ENCODE results near the gene MYO15B.
"Not testable (repeated sequence)": the region's sequence is repeated elsewhere in the genome, so short reads cannot be mapped to it uniquely, and the experiment has no call there.

Gene MYO15B

DNA sequence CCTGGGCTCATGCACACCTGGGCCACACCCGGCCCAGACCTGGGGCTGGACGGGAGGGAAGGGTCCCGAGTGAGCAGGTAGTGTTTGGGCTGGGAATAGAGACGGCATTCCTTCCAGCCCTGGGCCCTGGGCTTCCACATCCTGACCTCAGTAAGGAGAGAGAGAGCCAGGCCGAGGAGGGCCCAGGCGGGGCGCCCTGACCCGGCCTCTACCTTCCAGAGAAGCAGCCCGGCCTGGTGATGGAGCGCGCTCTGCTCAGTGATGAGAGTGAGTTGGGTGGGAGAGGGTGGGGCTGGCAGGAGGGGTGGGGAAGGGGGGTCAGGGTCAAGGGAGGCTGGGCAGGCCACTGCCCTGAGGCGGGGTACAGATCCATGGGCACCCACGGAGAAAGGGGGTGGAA is 13.6 kb upstream of the MYO15B start:
- Histone ChIP-seq H3K36me3 (ENCODE audit: control insufficient read depth, insufficient read depth, low read length) (peaks cover 4% of the 10 kb centered on the region), H3K27me3 (ENCODE audit: control insufficient read depth, insufficient read depth, low read length) (no peaks in the 10 kb centered on the region), H3K4me3 (ENCODE audit: low read length) (no peak overlapping the region), H3K4me1 (ENCODE audit: control insufficient read depth, insufficient read depth, low read length) (no peaks in the 10 kb centered on the region), H3K9ac (ENCODE audit: low read length) (no peak overlapping the region), H3K27ac (ENCODE audit: low read depth, low read length) (no peak overlapping the region)

DNA sequence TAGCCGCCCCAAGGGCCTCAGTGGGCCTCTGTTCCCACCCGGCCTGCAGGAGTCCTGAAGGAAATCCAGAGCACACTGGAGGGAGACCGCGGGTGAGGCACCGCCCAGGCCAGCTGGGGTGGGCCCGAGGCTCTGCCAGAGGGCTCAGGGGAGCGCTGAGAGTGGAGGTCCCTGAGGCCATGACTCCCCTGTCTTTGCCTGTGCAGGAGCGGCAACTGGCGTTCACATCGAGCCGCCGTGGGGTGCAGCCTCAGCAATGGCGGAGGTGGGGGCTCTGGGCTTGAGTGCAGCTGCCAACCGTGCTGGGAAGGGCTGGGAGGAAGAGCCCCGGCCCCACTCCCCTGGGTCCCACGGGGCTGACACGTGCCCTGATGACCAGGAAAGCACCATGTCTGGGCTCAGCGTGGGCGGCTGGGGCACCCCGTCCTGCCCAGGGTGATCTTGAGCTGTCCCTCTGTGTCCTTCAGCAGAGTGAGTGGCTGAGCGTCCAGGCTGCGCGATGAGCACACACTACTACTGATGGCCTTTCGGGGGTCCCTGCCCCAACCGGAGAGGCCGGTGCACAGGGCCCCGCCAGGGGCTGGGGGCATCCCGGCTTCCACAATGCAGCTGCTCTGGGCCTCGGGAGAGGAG is 13.1 kb upstream of the MYO15B start:
- Histone ChIP-seq H3K36me3 (ENCODE audit: control insufficient read depth, insufficient read depth, low read length) (peaks cover 4% of the 10 kb centered on the region), H3K27me3 (ENCODE audit: control insufficient read depth, insufficient read depth, low read length) (no peaks in the 10 kb centered on the region), H3K4me1 (ENCODE audit: control insufficient read depth, insufficient read depth, low read length) (no peaks in the 10 kb centered on the region), H3K4me3 (ENCODE audit: low read length) (no peak overlapping the region), H3K27ac (ENCODE audit: low read depth, low read length) (no peak overlapping the region), H3K9ac (ENCODE audit: low read length) (no peak overlapping the region)

DNA sequence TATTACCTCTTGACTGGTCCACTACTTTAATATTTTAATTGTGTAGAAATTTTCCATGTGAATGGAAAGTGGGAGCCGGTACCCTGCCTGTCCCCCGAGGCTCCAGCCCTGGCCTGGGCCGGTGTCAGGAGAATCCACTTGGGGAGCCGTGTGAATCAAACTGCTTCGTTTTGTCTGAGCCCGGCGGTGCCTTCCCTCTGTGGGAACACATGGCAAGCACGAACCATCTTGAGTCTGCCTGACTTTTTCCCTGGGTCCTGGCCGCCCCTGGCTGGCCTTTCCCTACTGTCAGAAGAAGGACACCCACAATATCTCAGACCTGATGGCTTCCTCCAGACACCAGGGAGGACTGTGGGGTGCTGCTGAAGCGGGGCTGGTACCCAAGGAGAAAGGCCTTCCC is 12.4 kb upstream of the MYO15B start:
- Histone ChIP-seq H3K27me3 (ENCODE audit: control insufficient read depth, insufficient read depth, low read length) (no peaks in the 10 kb centered on the region), H3K36me3 (ENCODE audit: control insufficient read depth, insufficient read depth, low read length) (peaks cover 4% of the 10 kb centered on the region), H3K4me3 (ENCODE audit: low read length) (no peak overlapping the region), H3K9ac (ENCODE audit: low read length) (no peak overlapping the region), H3K27ac (ENCODE audit: low read depth, low read length) (no peak overlapping the region), H3K4me1 (ENCODE audit: control insufficient read depth, insufficient read depth, low read length) (no peaks in the 10 kb centered on the region)

DNA sequence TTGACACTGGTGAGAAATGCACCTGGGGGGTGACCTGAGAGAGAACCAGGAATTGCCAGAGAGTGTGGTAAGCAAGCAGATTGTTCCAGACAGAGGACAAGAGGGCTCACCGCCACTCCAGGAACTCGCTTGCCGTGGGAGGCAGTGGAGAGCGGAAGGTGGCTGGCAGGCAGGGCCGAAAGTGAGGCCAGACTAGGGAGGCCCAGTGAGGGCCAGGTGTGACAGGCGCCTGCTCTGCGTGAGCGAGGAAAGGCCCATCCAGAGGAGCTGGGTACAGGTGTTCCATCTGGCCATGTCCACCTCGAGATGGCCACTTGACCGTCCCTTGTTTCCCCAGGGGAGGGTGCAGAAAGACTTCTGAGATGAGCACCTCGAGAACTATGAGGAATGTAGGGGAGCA is 11.9 kb upstream of the MYO15B start:
- Histone ChIP-seq H3K36me3 (ENCODE audit: control insufficient read depth, insufficient read depth, low read length) (peaks cover 4% of the 10 kb centered on the region), H3K27ac (ENCODE audit: low read depth, low read length) (no peak overlapping the region), H3K4me3 (ENCODE audit: low read length) (no peak overlapping the region), H3K4me1 (ENCODE audit: control insufficient read depth, insufficient read depth, low read length) (no peaks in the 10 kb centered on the region), H3K9ac (ENCODE audit: low read length) (no peak overlapping the region), H3K27me3 (ENCODE audit: control insufficient read depth, insufficient read depth, low read length) (no peaks in the 10 kb centered on the region)

DNA sequence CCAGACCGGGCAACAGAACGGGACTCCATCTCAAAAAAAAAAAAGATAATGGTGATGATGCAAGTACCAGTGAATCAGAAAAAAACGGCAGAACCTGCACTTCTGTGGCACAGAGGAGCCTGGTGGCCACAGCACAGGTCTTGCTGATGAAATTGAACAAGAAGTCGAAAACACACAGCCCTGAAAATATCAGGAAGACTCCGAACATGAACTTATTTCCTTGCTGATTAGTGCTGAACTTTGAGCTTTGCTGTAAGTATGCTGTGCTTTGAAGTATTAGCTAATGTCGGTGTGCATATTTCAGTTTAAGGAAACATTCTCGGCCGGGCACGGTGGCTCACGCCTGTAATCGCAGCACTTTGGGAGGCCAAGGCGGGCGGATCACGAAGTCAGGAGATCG is 10.9 kb upstream of the MYO15B start:
- Histone ChIP-seq H3K27ac (ENCODE audit: low read depth, low read length) (no peak overlapping the region), H3K4me1 (ENCODE audit: control insufficient read depth, insufficient read depth, low read length) (no peaks in the 10 kb centered on the region), H3K9ac (ENCODE audit: low read length) (no peak overlapping the region), H3K27me3 (ENCODE audit: control insufficient read depth, insufficient read depth, low read length) (no peaks in the 10 kb centered on the region), H3K36me3 (ENCODE audit: control insufficient read depth, insufficient read depth, low read length) (peaks cover 4% of the 10 kb centered on the region), H3K4me3 (ENCODE audit: low read length) (no peak overlapping the region)

DNA sequence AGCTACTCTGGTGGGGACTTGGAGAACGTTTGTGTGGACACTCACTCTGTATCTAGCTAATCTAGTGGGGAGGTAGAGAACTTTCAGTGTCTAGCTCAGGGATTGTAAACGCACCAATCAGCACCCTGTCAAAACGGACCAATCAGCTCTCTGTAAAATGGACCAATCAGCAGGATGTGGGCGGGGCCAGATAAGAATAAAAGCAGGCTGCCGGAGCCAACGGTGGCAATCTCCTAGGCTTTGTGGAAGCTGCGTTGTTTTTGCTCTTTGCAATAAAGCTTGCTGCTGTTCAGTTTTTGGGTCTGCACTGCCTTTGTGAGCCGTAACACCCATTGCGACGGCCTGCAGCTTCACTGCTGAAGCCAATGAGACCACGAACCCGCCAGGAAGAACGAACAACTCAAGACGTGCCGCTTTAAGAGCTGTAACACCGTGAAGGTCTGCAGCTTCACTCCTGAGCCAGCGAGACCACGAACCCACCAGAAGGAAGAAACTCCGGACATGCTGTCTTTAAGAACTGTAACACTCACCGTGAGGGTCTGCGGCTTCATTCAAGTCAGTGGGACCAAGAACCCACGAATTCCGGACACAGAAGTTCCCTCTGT is 6.4 kb upstream of the MYO15B start:
- H3K4me1 ChIP-seq (ENCODE audit: control insufficient read depth, insufficient read depth, low read length); H3K4me3 ChIP-seq (ENCODE audit: low read length); H3K27me3 ChIP-seq (ENCODE audit: control insufficient read depth, insufficient read depth, low read length); H3K27ac ChIP-seq (ENCODE audit: low read depth, low read length); H3K36me3 ChIP-seq (ENCODE audit: control insufficient read depth, insufficient read depth, low read length); H3K9ac ChIP-seq (ENCODE audit: low read length): not testable (repeated sequence)

DNA sequence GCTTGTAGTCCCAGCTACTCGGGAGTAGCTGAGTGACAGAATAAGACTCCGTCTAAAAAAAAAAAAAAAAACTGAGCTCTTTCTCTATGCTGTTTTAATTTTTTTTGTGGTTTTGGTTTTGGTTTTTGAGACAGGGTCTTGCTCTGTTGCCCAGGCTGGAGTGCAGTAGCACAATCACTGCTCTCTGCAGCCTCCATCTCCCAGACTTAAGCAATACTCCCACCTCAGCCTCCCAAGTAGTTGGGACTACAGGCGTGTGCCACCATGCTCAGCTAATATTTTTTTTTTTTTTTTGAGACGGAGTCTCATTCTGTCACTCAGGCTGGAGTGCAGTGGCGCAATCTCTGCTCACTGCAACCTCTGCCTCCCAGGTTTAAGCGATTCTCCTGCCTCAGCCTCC is 4.4 kb upstream of the MYO15B start:
- not testable (repeated sequence) for H3K9ac ChIP-seq (ENCODE audit: low read length); H3K27me3 ChIP-seq (ENCODE audit: control insufficient read depth, insufficient read depth, low read length); H3K4me1 ChIP-seq (ENCODE audit: control insufficient read depth, insufficient read depth, low read length); H3K27ac ChIP-seq (ENCODE audit: low read depth, low read length); H3K36me3 ChIP-seq (ENCODE audit: control insufficient read depth, insufficient read depth, low read length); H3K4me3 ChIP-seq (ENCODE audit: low read length)

DNA sequence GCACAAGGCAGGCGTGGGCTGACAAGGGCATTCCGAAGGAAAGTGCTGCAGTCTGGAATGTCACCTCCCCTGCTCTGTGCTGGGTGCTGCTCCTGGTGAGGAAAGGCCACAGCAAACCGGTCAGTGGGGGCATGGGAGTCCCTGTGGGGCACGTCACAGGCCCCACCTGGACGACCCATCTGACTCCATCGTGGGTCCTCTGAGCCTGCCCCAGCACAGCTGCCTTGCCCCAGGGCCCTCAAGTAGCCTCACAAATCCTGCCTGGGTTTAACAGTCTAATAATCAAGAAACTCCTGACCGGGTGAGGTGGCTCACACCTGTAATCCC is 2.8 kb upstream of the MYO15B start:
- Histone ChIP-seq H3K4me3 (ENCODE audit: low read length) (no peak overlapping the region), H3K27me3 (ENCODE audit: control insufficient read depth, insufficient read depth, low read length) (no peaks in the 10 kb centered on the region), H3K4me1 (ENCODE audit: control insufficient read depth, insufficient read depth, low read length) (peaks cover 6% of the 10 kb centered on the region), H3K9ac (ENCODE audit: low read length) (no peak overlapping the region), H3K27ac (ENCODE audit: low read depth, low read length) (no peak overlapping the region), H3K36me3 (ENCODE audit: control insufficient read depth, insufficient read depth, low read length) (no peaks in the 10 kb centered on the region)

DNA sequence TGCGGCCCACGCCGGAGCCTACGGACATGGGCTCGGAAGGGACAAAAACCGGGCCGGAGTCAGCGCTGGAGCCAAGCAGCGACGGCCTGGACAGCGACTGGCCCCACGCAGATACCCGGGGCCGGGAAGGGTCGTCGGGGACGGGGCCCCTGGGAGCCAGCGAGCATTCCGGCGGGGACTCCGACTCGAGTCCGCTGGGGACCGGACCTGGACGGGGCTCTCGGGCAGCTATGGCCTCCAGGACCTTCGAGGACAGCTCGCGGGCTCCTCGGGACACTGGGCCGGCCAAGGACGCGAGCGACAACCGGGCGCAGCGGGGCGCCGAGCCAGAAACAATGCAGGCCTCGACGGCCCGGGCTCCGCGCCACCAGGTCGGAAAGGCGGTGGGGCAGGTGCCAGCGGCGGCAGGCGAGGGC is 1.0 kb downstream of the MYO15B start:
- peak overlapping the region; percentile 80 for H3K9ac ChIP-seq (ENCODE audit: low read length)
- peak overlapping the region; percentile 86 for H3K27ac ChIP-seq (ENCODE audit: low read depth, low read length)
- peak overlapping the region; percentile 74 for H3K4me3 ChIP-seq (ENCODE audit: low read length)

DNA sequence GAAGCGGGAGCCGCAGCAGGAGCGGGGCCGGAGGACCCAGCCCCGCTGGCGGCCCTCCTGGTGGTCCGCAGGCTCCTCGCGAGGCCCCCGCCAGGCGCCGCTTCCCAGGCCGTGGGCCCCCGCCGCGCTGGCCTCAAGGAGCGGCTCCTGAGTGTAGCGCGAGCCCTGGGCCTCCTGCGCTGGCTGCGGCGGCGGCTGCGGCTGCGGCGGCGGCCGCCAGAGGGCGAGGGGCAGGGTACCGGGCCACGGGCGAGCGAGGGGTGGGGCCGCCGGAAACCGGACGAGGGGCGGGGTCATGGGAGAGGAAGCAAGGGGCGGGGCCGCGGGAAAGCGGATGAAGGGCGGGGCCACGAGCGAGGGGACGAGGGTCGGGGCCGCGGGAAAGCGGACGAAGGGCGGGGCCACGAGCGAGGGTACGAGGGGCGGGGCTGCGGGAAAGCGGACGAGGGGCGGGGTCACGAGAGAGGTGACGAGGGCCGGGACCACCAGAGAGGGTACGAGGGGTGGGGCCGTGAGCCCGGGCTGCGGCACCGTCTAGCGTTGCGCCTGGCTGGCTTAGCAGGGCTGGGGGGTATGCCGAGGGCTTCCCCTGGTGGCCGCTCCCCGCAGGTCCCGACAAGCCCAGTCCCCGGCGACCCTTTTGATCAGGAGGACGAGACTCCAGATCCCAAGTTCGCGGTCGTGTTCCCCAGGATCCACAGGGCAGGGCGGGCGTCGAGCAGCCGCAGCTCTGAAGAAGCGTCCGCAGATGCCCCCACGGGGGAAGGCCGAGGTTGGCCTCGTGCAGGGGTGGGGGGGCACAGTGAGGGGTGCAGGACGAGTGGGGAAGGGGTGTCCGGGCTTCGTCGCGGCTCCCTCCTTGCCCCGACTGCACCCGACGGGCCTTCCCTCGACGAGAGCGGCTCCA is 1.7 kb downstream of the MYO15B start:
- peak overlapping the region; percentile 86 for H3K27ac ChIP-seq (ENCODE audit: low read depth, low read length)
- peak overlapping the region; percentile 80 for H3K9ac ChIP-seq (ENCODE audit: low read length)
- H3K27me3 ChIP-seq (ENCODE audit: control insufficient read depth, insufficient read depth, low read length) = no peaks in the 10 kb centered on the region
- no peaks in the 10 kb centered on the region for H3K36me3 ChIP-seq (ENCODE audit: control insufficient read depth, insufficient read depth, low read length)
- peak overlapping the region; percentile 74 for H3K4me3 ChIP-seq (ENCODE audit: low read length)
- H3K4me1 ChIP-seq (ENCODE audit: control insufficient read depth, insufficient read depth, low read length) = peaks cover 6% of the 10 kb centered on the region

More for the DNA sequence above, 1.0 kb downstream of the MYO15B start:
- Histone ChIP-seq H3K27me3 (ENCODE audit: control insufficient read depth, insufficient read depth, low read length) (no peaks in the 10 kb centered on the region), H3K36me3 (ENCODE audit: control insufficient read depth, insufficient read depth, low read length) (no peaks in the 10 kb centered on the region), H3K4me1 (ENCODE audit: control insufficient read depth, insufficient read depth, low read length) (peaks cover 6% of the 10 kb centered on the region)

DNA sequence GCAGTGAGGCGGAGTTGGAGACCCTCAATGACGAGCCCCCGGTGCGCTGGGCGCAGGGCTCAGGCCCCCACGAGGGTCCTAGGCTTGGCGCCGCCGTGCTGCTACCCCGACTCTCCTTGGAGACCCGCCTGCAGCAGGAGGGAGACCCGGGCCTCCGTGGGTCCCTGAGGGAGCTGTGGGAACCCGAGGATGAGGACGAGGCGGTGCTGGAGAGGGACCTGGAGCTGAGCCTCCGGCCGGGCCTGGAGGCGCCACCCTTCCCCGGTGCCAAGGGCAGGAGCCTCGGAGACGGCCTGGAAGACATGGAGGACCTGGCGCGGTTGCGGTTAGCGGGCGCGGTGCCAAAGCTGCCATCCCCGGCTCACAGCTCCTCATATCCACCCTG is 2.3 kb downstream of the MYO15B start:
- peak overlapping the region; percentile 68 for H3K4me3 ChIP-seq (ENCODE audit: low read length)
- H3K27ac ChIP-seq (ENCODE audit: low read depth, low read length) = peak overlapping the region; percentile 43
- no peaks in the 10 kb centered on the region for H3K27me3 ChIP-seq (ENCODE audit: control insufficient read depth, insufficient read depth, low read length)
- H3K36me3 ChIP-seq (ENCODE audit: control insufficient read depth, insufficient read depth, low read length) = no peaks in the 10 kb centered on the region
- H3K4me1 ChIP-seq (ENCODE audit: control insufficient read depth, insufficient read depth, low read length) = peaks cover 6% of the 10 kb centered on the region
- no peak overlapping the region for H3K9ac ChIP-seq (ENCODE audit: low read length)

DNA sequence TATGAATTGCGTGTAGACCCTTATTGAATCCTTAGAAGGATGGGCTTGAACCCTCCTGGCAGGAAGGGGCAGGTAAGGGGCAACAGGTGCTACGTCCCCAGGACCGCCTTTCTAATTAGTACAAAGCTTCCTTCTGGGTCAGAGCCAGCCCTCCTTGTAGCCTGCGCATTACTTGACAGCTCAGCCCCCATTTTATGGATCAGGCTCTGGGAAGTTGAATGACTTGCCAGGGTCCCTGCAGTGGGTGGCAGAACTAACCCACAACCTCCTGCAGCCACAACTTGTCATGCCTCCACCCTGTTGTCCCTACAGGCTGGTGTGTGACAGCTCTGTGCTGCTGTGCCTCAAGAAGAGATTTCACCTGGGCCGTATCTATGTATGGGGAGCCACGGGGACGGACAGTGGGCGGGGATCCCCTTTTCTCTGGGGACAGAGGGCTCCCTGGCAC is 2.7 kb downstream of the MYO15B start:
- H3K4me3 ChIP-seq (ENCODE audit: low read length) = no peak overlapping the region
- no peak overlapping the region for H3K27ac ChIP-seq (ENCODE audit: low read depth, low read length)
- H3K9ac ChIP-seq (ENCODE audit: low read length) = no peak overlapping the region
- H3K4me1 ChIP-seq (ENCODE audit: control insufficient read depth, insufficient read depth, low read length) = peaks cover 6% of the 10 kb centered on the region
- H3K36me3 ChIP-seq (ENCODE audit: control insufficient read depth, insufficient read depth, low read length) = no peaks in the 10 kb centered on the region
- H3K27me3 ChIP-seq (ENCODE audit: control insufficient read depth, insufficient read depth, low read length) = no peaks in the 10 kb centered on the region

All from rectal smooth muscle tissue (tissue), 1 donor.